Measurements from ENCODE around the gene KCNN3. TPM values are rescaled to one million over a fixed set of nuclear protein-coding genes. Genes with fewer than 3 reads are reported as not detected.
A peak's percentile ranks its signal among the peaks of the same experiment; 100 is the strongest.

KCNN3 gene
- total RNA-seq, 1 donor from 2014 or later = 4.3 TPM

DNA sequence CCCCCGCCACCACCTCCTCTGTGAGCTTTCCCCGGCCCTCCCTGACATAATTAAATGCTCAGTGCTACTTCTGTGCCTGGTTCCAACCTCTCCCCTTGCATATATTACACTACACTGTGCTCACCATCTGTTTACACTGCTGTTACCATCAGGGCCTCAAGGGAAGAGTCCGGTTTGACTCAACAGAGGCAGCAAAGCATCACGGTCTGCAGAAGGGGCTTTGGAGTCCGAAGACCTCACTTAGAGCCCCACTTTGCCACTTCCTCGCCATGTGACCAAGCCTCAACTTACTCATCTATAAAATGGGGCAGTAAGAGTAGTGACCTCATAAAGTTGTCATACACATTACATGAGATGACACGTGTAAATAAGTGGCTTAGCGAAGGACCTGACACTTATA is 27.4 kb downstream of the KCNN3 start:
- Histone ChIP-seq H3K27ac (no peak overlapping the region), H3K4me2 (no peak overlapping the region), H3K36me3 (no peaks in the 10 kb centered on the region), H3F3A (ENCODE audit: low read depth) (peaks cover 16% of the 10 kb centered on the region), H3K27me3 (no peaks in the 10 kb centered on the region), H3K9me3 (ENCODE audit: low read depth) (no peaks in the 10 kb centered on the region), H4K20me1 (ENCODE audit: low read depth) (no peaks in the 10 kb centered on the region), H3K79me2 (ENCODE audit: low read depth) (no peaks in the 10 kb centered on the region), H3K4me1 (peaks cover 34% of the 10 kb centered on the region), H3K9ac (no peak overlapping the region), H3K4me3 (no peak overlapping the region), H2AFZ (replicated peaks) (no peak overlapping the region)
- Mint-ChIP-seq H3K27me3 (ENCODE audit: insufficient read depth, low read depth) (peaks cover 4% of the 10 kb centered on the region), H3K36me3 (no peaks in the 10 kb centered on the region), H3K4me1 (peaks cover 52% of the 10 kb centered on the region), H3K27ac (no peak overlapping the region), H3K9me3 (no peaks in the 10 kb centered on the region), H3K4me3 (no peak overlapping the region)
- TF ChIP-seq EZH2 (IDR thresholded peaks at IDR 0.05) (no peak), EZH2phosphoT487 (IDR thresholded peaks at IDR 0.05) (no peak)
- TF ChIP-seq, protein P1, sequence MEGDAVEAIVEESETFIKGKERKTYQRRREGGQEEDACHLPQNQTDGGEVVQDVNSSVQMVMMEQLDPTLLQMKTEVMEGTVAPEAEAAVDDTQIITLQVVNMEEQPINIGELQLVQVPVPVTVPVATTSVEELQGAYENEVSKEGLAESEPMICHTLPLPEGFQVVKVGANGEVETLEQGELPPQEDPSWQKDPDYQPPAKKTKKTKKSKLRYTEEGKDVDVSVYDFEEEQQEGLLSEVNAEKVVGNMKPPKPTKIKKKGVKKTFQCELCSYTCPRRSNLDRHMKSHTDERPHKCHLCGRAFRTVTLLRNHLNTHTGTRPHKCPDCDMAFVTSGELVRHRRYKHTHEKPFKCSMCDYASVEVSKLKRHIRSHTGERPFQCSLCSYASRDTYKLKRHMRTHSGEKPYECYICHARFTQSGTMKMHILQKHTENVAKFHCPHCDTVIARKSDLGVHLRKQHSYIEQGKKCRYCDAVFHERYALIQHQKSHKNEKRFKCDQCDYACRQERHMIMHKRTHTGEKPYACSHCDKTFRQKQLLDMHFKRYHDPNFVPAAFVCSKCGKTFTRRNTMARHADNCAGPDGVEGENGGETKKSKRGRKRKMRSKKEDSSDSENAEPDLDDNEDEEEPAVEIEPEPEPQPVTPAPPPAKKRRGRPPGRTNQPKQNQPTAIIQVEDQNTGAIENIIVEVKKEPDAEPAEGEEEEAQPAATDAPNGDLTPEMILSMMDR (IDR thresholded peaks at IDR 0.05) = no peak
- DNase-seq (ENCODE audit: low spot score) = no peak

DNA sequence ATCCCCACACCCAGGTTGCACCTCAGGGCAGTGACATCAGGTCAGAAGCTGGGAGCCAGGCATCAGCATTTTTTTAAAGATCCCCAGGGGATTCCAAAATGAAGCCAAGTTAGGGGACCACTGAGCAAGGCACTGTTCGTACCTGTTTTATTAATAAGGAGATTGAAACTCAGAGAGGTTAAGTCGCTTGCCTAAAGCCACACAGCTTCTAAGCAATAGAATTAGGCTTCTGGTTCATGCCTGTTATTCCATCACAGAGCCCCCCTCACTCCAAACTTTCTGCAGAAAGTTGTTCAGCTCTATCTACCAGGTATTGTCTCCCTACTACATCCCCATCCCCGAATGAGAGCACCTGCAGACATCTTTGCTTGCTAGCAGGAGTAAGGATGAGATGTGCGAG is 28.7 kb downstream of the KCNN3 start:
- H3K79me2 ChIP-seq (ENCODE audit: low read depth) = no peaks in the 10 kb centered on the region
- no peak overlapping the region for H3K4me2 ChIP-seq
- no peak overlapping the region for H3K27ac ChIP-seq
- H3K9me3 Mint-ChIP-seq = no peaks in the 10 kb centered on the region
- H3K27ac Mint-ChIP-seq = no peak overlapping the region
- no peaks in the 10 kb centered on the region for H4K20me1 ChIP-seq (ENCODE audit: low read depth)
- H3K4me3 Mint-ChIP-seq = no peak overlapping the region
- no peaks in the 10 kb centered on the region for H3K36me3 Mint-ChIP-seq
- H2AFZ ChIP-seq (replicated peaks) = no peak overlapping the region
- TF ChIP-seq, protein P1 (IDR thresholded peaks at IDR 0.05) = no peak
- TF ChIP-seq EZH2phosphoT487 (IDR thresholded peaks at IDR 0.05) (no peak), EZH2 (IDR thresholded peaks at IDR 0.05) (no peak)
- H3K27me3 Mint-ChIP-seq (ENCODE audit: insufficient read depth, low read depth) = peaks cover 4% of the 10 kb centered on the region
- peaks cover 48% of the 10 kb centered on the region for H3K4me1 Mint-ChIP-seq
- H3K9ac ChIP-seq = no peak overlapping the region
- no peaks in the 10 kb centered on the region for H3K27me3 ChIP-seq
- H3K4me3 ChIP-seq = no peak overlapping the region
- H3K4me1 ChIP-seq = peaks cover 24% of the 10 kb centered on the region
- H3K36me3 ChIP-seq = no peaks in the 10 kb centered on the region
- peaks cover 16% of the 10 kb centered on the region for H3F3A ChIP-seq (ENCODE audit: low read depth)
- DNase-seq (ENCODE audit: low spot score) = no peak
- H3K9me3 ChIP-seq (ENCODE audit: low read depth) = no peaks in the 10 kb centered on the region

DNA sequence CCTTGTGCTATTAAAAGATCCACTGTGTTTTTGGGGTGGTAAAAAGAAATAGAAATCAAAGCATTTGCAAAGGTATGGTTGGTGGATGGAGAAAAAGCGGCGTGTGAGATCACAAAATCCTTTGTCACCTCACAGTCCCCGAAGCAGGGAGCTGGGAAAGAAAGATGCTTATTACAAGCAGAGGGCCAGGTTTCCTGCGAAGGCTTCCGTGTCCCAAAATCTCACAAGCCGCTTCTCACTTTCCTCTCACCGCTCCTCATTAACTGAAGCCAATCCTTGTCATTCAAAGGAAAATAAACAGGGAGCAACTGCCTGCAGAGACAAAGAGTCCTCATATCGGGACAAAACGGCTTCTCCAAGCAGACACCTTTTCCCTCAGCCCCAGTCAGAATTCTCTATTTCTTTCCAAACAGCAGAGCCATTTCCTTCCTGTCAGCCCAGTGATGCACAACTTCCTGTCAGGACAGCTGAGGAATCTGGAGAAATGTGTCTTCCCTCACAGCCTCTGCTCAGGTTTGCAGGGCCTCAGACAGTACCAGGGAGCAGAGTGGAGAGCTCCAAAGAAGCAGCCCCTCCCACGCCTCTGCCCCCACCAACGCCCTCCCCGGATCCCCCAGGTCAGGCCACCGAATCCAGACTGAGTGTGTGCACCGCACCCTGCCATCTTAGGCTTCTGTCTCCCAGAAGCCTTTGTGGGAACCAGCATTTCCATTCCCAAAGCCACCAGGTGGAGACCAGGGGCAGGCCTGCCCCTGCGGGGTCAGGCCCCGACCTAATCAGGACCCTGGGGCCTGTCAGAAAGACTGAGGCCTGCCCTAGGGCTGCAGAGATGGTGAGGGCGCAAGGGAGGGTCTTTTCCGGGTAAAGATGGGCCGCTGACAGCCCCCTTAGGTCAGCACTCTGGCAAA is 29.6 kb downstream of the KCNN3 start:
- H3K9me3 ChIP-seq (ENCODE audit: low read depth) = no peaks in the 10 kb centered on the region
- H3K36me3 Mint-ChIP-seq = no peaks in the 10 kb centered on the region
- H3F3A ChIP-seq (ENCODE audit: low read depth) = peaks cover 16% of the 10 kb centered on the region
- no peak overlapping the region for H3K9ac ChIP-seq
- H3K27ac Mint-ChIP-seq = peak overlapping the region; percentile 38
- no peak overlapping the region for H3K4me3 ChIP-seq
- no peaks in the 10 kb centered on the region for H3K9me3 Mint-ChIP-seq
- H3K4me1 ChIP-seq = peaks cover 21% of the 10 kb centered on the region
- H3K4me1 Mint-ChIP-seq = peaks cover 42% of the 10 kb centered on the region
- H3K27ac ChIP-seq = peak overlapping the region; percentile 79
- H3K27me3 Mint-ChIP-seq (ENCODE audit: insufficient read depth, low read depth) = peaks cover 4% of the 10 kb centered on the region
- TF ChIP-seq EZH2 (IDR thresholded peaks at IDR 0.05) (no peak), EZH2phosphoT487 (IDR thresholded peaks at IDR 0.05) (no peak)
- TF ChIP-seq, protein P1 (IDR thresholded peaks at IDR 0.05) = no peak
- H4K20me1 ChIP-seq (ENCODE audit: low read depth) = no peaks in the 10 kb centered on the region
- DNase-seq (ENCODE audit: low spot score) = no peak
- H3K4me3 Mint-ChIP-seq = no peak overlapping the region
- H3K79me2 ChIP-seq (ENCODE audit: low read depth) = no peaks in the 10 kb centered on the region
- H3K4me2 ChIP-seq = peak overlapping the region; percentile 57
- H3K27me3 ChIP-seq = no peaks in the 10 kb centered on the region
- H3K36me3 ChIP-seq = no peaks in the 10 kb centered on the region
- peak overlapping the region; percentile 32 for H2AFZ ChIP-seq (replicated peaks)
